ENCODE results near the gene STEAP1B.
"Not testable (repeated sequence)": the region's sequence is repeated elsewhere in the genome, so short reads cannot be mapped to it uniquely, and the experiment has no call there.

Gene STEAP1B

GRCh38 chr7:22496912-22497311 is 3.1 kb downstream of the STEAP1B start:
- not testable (repeated sequence) for DNase-seq (ENCODE audit: low spot score)

GRCh38 chr7:22496296-22496888 is 3.6 kb downstream of the STEAP1B start:
- not testable (repeated sequence) for DNase-seq (ENCODE audit: low spot score)

GRCh38 chr7:22493160-22493925 is 6.6 kb downstream of the STEAP1B start:
- not testable (repeated sequence) for DNase-seq (ENCODE audit: low spot score)

- peak; percentile 83 for DNase-seq (ENCODE audit: low spot score)
These were observed 11.1 kb downstream of the STEAP1B start for GRCh38 chr7:22488643-22489462.

- no peak for DNase-seq (ENCODE audit: low spot score)
These were observed 11.9 kb downstream of the STEAP1B start for GRCh38 chr7:22487978-22488642.

- no peak for DNase-seq (ENCODE audit: low spot score)
These were observed 13.4 kb downstream of the STEAP1B start for GRCh38 chr7:22486597-22486996.

- DNase-seq (ENCODE audit: low spot score), result no peak
These were observed 14.8 kb downstream of the STEAP1B start for GRCh38 chr7:22485189-22485588.

- DNase-seq (ENCODE audit: low spot score), result no peak
These were observed 17.5 kb downstream of the STEAP1B start for GRCh38 chr7:22482503-22482902.

- DNase-seq (ENCODE audit: low spot score), result no peak
These were observed 18.3 kb downstream of the STEAP1B start for GRCh38 chr7:22481726-22482125.

GRCh38 chr7:22480523-22481075 is 19.4 kb downstream of the STEAP1B start:
- no peak for DNase-seq (ENCODE audit: low spot score)

- no peak for DNase-seq (ENCODE audit: low spot score)
These were observed 22.0 kb downstream of the STEAP1B start for GRCh38 chr7:22477876-22478450.

- no peak for DNase-seq (ENCODE audit: low spot score)
These were observed 22.7 kb downstream of the STEAP1B start for GRCh38 chr7:22477262-22477661.

- no peak for DNase-seq (ENCODE audit: low spot score)
These were observed 23.2 kb downstream of the STEAP1B start for GRCh38 chr7:22476824-22477223.

- DNase-seq (ENCODE audit: low spot score), result no peak
These were observed 25.3 kb downstream of the STEAP1B start for GRCh38 chr7:22474645-22475044.

- no peak for DNase-seq (ENCODE audit: low spot score)
These were observed 29.0 kb downstream of the STEAP1B start for GRCh38 chr7:22470981-22471380.

- no peak for DNase-seq (ENCODE audit: low spot score)
These were observed 30.4 kb downstream of the STEAP1B start for GRCh38 chr7:22469371-22470143.

GRCh38 chr7:22468609-22469008 is 31.4 kb downstream of the STEAP1B start:
- DNase-seq (ENCODE audit: low spot score), result no peak

GRCh38 chr7:22464299-22464698 is 35.7 kb downstream of the STEAP1B start:
- no peak for DNase-seq (ENCODE audit: low spot score)

GRCh38 chr7:22460363-22460988 is 39.5 kb downstream of the STEAP1B start:
- no peak for DNase-seq (ENCODE audit: low spot score)

GRCh38 chr7:22457471-22457870 is 42.5 kb downstream of the STEAP1B start:
- no peak for DNase-seq (ENCODE audit: low spot score)

All from cerebellar cortex (tissue), 1 donor.